Upper lobe of right lung (tissue), 1 donor: ENCODE measurements around the gene ERMP1. TPM values are rescaled to one million over a fixed set of nuclear protein-coding genes. Genes with fewer than 3 reads are reported as not detected.
"Not testable (repeated sequence)": the region's sequence is repeated elsewhere in the genome, so short reads cannot be mapped to it uniquely, and the experiment has no call there.

Experiments
- ATAC-seq: fragments of 200-7000 bp; cut with Tn5 transposase; one replicate; pipeline ENCODE4 v1.9.1; 2020; ENCODE audit warnings: mild to moderate bottlenecking, moderate library complexity
- DNase-seq: peaks from one replicate; pipeline ENCODE4 v3.0.0-alpha.2; 2020
- H3K27ac ChIP-seq: fragments of 200-600 bp; one replicate; pipeline ENCODE4 v1.8.0; 2022
- H3K27me3 ChIP-seq: fragments of 200-600 bp; one replicate; pipeline ENCODE4 v1.8.0; 2022; ENCODE audit warnings: mild to moderate bottlenecking
- H3K36me3 ChIP-seq: fragments of 200-600 bp; one replicate; pipeline ENCODE4 v1.8.0; 2022
- H3K4me1 ChIP-seq: fragments of 200-600 bp; one replicate; pipeline ENCODE4 v1.8.0; 2022
- H3K4me3 ChIP-seq: fragments of 200-600 bp; one replicate; pipeline ENCODE4 v1.8.0; 2022; ENCODE audit warnings: mild to moderate bottlenecking
- H3K9me3 ChIP-seq: fragments of 200-600 bp; one replicate; pipeline ENCODE4 v1.8.0; 2022
- CTCF ChIP-seq: fragments of 200-600 bp; IDR thresholded peaks from one replicate; pipeline ENCODE4 v1.8.0; 2022; ENCODE audit warnings: antibody characterized with exemption
- intact Hi-C: fragments of 100-400 bp; cut with DNase I; formaldehyde crosslinking; loops from one replicate; pipeline ENCODE4 v1.11.0; 2022
- total RNA-seq: library from RNA; stranded (reverse); fragmentation: NEBNext Ultra II Directional; extraction: Animal tissue kit (Norgen Biotek cat#: 25700); gene quantifications from one replicate; pipeline ENCODE4 v1.2.1, GENCODE V29; 2021
- donor health status: DM: no; HTN: yes; CAD: no; lungs with severe emphysema.

The ERMP1 gene
- total RNA-seq, 1 donor from 2014 or later, result 34.8 TPM

GRCh38 chr9:5800969-5801738 lies 31.8 kb downstream of the ERMP1 start:
- intact Hi-C loops, result no loop called here
- Histone ChIP-seq H3K27ac (no peak overlapping the region), H3K4me3 (no peak overlapping the region), H3K9me3 (no peaks in the 10 kb centered on the region), H3K4me1 (no peaks in the 10 kb centered on the region), H3K27me3 (no peaks in the 10 kb centered on the region), H3K36me3 (peaks cover 14% of the 10 kb centered on the region)
- DNase-seq (no peak), ATAC-seq (no peak)
- TF ChIP-seq CTCF, result no peak

- H3K4me1 ChIP-seq, H3K27me3 ChIP-seq, DNase-seq, H3K4me3 ChIP-seq, intact Hi-C loops, ATAC-seq, H3K9me3 ChIP-seq, H3K27ac ChIP-seq: not testable (repeated sequence)
- H3K36me3 ChIP-seq, result peaks cover 14% of the 10 kb centered on the region
Measured at GRCh38 chr9:5800378-5800777, 32.5 kb downstream of the ERMP1 start.

- DNase-seq (no peak), ATAC-seq (peak; percentile 23)
- Histone ChIP-seq H3K4me1 (no peaks in the 10 kb centered on the region), H3K36me3 (peaks cover 14% of the 10 kb centered on the region), H3K27me3 (no peaks in the 10 kb centered on the region), H3K27ac (no peak overlapping the region), H3K4me3 (no peak overlapping the region), H3K9me3 (no peaks in the 10 kb centered on the region)
- intact Hi-C loops, result no loop called here
- TF ChIP-seq CTCF, result peak; percentile 66
Measured at GRCh38 chr9:5799314-5799713, 33.6 kb downstream of the ERMP1 start.

GRCh38 chr9:5798581-5798980 lies 34.3 kb downstream of the ERMP1 start:
- no peak for ATAC-seq
- no peaks in the 10 kb centered on the region for H3K27me3 ChIP-seq
- no peak for TF ChIP-seq CTCF
- no peaks in the 10 kb centered on the region for H3K9me3 ChIP-seq
- no peak overlapping the region for H3K27ac ChIP-seq
- H3K36me3 ChIP-seq, result peaks cover 14% of the 10 kb centered on the region
- no peak overlapping the region for H3K4me3 ChIP-seq
- no peak for DNase-seq
- intact Hi-C loops, result no loop called here
- no peaks in the 10 kb centered on the region for H3K4me1 ChIP-seq

GRCh38 chr9:5796298-5796697 lies 36.6 kb downstream of the ERMP1 start:
- peaks cover 17% of the 10 kb centered on the region for H3K36me3 ChIP-seq
- intact Hi-C loops, result no loop called here
- no peaks in the 10 kb centered on the region for H3K4me1 ChIP-seq
- H3K27me3 ChIP-seq, result no peaks in the 10 kb centered on the region
- no peak for DNase-seq
- no peaks in the 10 kb centered on the region for H3K9me3 ChIP-seq
- H3K27ac ChIP-seq, result no peak overlapping the region
- no peak overlapping the region for H3K4me3 ChIP-seq
- no peak for TF ChIP-seq CTCF
- no peak for ATAC-seq

GRCh38 chr9:5793812-5794211 lies 39.1 kb downstream of the ERMP1 start:
- no peak for TF ChIP-seq CTCF
- ATAC-seq (no peak), DNase-seq (no peak)
- H3K27ac ChIP-seq, result no peak overlapping the region
- H3K4me3 ChIP-seq, result no peak overlapping the region
- H3K4me1 ChIP-seq, result no peaks in the 10 kb centered on the region
- no peaks in the 10 kb centered on the region for H3K9me3 ChIP-seq
- peaks cover 17% of the 10 kb centered on the region for H3K36me3 ChIP-seq
- no peaks in the 10 kb centered on the region for H3K27me3 ChIP-seq
- intact Hi-C loops, result no loop called here
